HepG2 (cell line): ENCODE results near the gene CIAPIN1. TPM values are rescaled to one million over a fixed set of nuclear protein-coding genes. Genes with fewer than 3 reads are reported as not detected.
A peak's percentile ranks its signal among the peaks of the same experiment; 100 is the strongest.

Experiments used
- ATF3 ChIP-seq: sonication (generic); formaldehyde crosslinking; IDR thresholded peaks from 2 replicates; pipeline ENCODE4 v1.4.0; 2020; ENCODE audit warnings: missing genetic modification reagents
- ATM ChIP-seq: fragments of 450-650 bp; IDR thresholded peaks from 2 replicates; pipeline ENCODE4 v1.7.1; 2017; ENCODE audit warnings: mild to moderate bottlenecking, borderline replicate concordance
- BRD4 ChIP-seq: sonication (generic); formaldehyde crosslinking; IDR thresholded peaks from 2 replicates; pipeline ENCODE4 v1.4.0; 2020; ENCODE audit warnings: missing genetic modification reagents
- CCDC6 ChIP-seq: sonication (generic); formaldehyde crosslinking; IDR thresholded peaks from 2 replicates; pipeline ENCODE4 v1.8.1; 2022; ENCODE audit warnings: mild to moderate bottlenecking, missing genetic modification reagents, moderate library complexity
- CEBPB ChIP-seq: IDR thresholded peaks from 2 replicates; pipeline ENCODE4 v1.6.1; 2011; ENCODE audit warnings: low read depth, low read length, improper control_type of control experiment, borderline replicate concordance
- GLI4 ChIP-seq: sonication (generic); formaldehyde crosslinking; IDR thresholded peaks from 2 replicates; pipeline ENCODE4 v1.5.1; 2020; ENCODE audit warnings: missing genetic modification reagents, mild to moderate bottlenecking, moderate library complexity, borderline replicate concordance
- HMG20A ChIP-seq: IDR thresholded peaks from 2 replicates; pipeline ENCODE4 v1.6.1; 2016; ENCODE audit warnings: borderline replicate concordance
- HOXA3 ChIP-seq: sonication (generic); formaldehyde crosslinking; IDR thresholded peaks from 2 replicates; pipeline ENCODE4 v1.5.0; 2020; ENCODE audit warnings: missing genetic modification reagents
- JUN ChIP-seq: sonication (generic); formaldehyde crosslinking; IDR thresholded peaks from 2 replicates; pipeline ENCODE4 v1.4.0; 2020; ENCODE audit warnings: mild to moderate bottlenecking, missing genetic modification reagents
- NBN ChIP-seq: fragments of 450-650 bp; conservative IDR thresholded peaks from 2 replicates; pipeline ENCODE4 v1.6.1; 2017
- POLR2G ChIP-seq: fragments of 200-400 bp; formaldehyde crosslinking; IDR thresholded peaks from 2 replicates; pipeline ENCODE4 v1.6.1; 2018; ENCODE audit warnings: mild to moderate bottlenecking, low read depth, low read length, moderate library complexity
- RCOR2 ChIP-seq: IDR thresholded peaks from 2 replicates; pipeline ENCODE4 v1.6.1; 2016; ENCODE audit warnings: missing biosample characterization, missing genetic modification reagents
- UBTF ChIP-seq: sonication (generic); formaldehyde crosslinking; IDR thresholded peaks from 2 replicates; pipeline ENCODE4 v1.4.0; 2020; ENCODE audit warnings: mild to moderate bottlenecking, missing genetic modification reagents
- WIZ ChIP-seq: sonication (generic); formaldehyde crosslinking; IDR thresholded peaks from 2 replicates; pipeline ENCODE4 v1.5.1; 2020; ENCODE audit warnings: mild to moderate bottlenecking, missing genetic modification reagents
- XRCC5 ChIP-seq: fragments of 200-400 bp; formaldehyde crosslinking; optimal IDR thresholded peaks from 2 replicates; pipeline ENCODE3; 2017; ENCODE audit warnings: mild to moderate bottlenecking, low read length
- ZBTB1 ChIP-seq: sonication (generic); formaldehyde crosslinking; IDR thresholded peaks from 2 replicates; pipeline ENCODE4 v1.4.0; 2020; ENCODE audit warnings: missing genetic modification reagents, borderline replicate concordance
- ZNF234 ChIP-seq: sonication (generic); formaldehyde crosslinking; conservative IDR thresholded peaks from 2 replicates; pipeline ENCODE4 v1.5.1; 2020; ENCODE audit warnings: mild to moderate bottlenecking, missing genetic modification reagents
- ZNF318 ChIP-seq: sonication (generic); formaldehyde crosslinking; IDR thresholded peaks from 2 replicates; pipeline ENCODE4 v1.4.0; 2020; ENCODE audit warnings: mild to moderate bottlenecking, missing genetic modification reagents
- ZNF432 ChIP-seq: sonication (generic); formaldehyde crosslinking; IDR thresholded peaks from 2 replicates; pipeline ENCODE4 v1.5.0; 2020; ENCODE audit warnings: missing genetic modification reagents, mild to moderate bottlenecking, borderline replicate concordance
- ZNF546 ChIP-seq: sonication (generic); formaldehyde crosslinking; conservative IDR thresholded peaks from 2 replicates; pipeline ENCODE4 v1.8.1; 2023; ENCODE audit warnings: mild to moderate bottlenecking, missing genetic modification reagents
- polyA plus RNA-seq, 8 experiments: library from polyadenylated mRNA; depleted of rRNA in 3 of 8; stranded (reverse) in 7 of 8; unstranded in 1 of 8; fragments of >200 nt; fragmentation: Illumina TruSeq in 4 of 8; extraction: Trizol in 4 of 8; gene quantifications; 2 replicates each; pipeline versions ENCODE4 v1.2.1 to v1.2.3, GENCODE V29; 2011 to 2016; ENCODE audit warnings: low read depth in 4 of 8, missing spikeins in 1 of 8, mixed read lengths in 1 of 8; ENCODE audit not compliant: insufficient read depth in 1 of 8
- total RNA-seq, 5 experiments: library from RNA; depleted of rRNA; stranded (reverse); fragments of >200 nt; fragmentation: Illumina TruSeq; extraction: Trizol; gene quantifications; 2 replicates each; pipeline ENCODE4 v1.2.3, GENCODE V29; 2016; ENCODE audit warnings: low read depth in 1 of 5

The CIAPIN1 gene
- total and polyA plus RNA-seq, 2 of the 13 experiments (the other 11 are each of a cell fraction or from before 2014, with no cell fraction given) = 69.3 to 89.7 TPM

GRCh38 chr16:57447186-57447962 lies at the start of gene CIAPIN1, which contains the start of gene COQ9 (continued):
- peak; percentile 97 for TF ChIP-seq UBTF (CRISPR knock-in tag)
- TF ChIP-seq ZNF234 (CRISPR knock-in tag) = peak; percentile 88; the same call in 1 of the 2 replicates
- peak; percentile 97 for TF ChIP-seq BRD4 (CRISPR knock-in tag)
- TF ChIP-seq WIZ (CRISPR knock-in tag) = peak; percentile 74; the same call in 1 of the 2 replicates
- TF ChIP-seq ZNF318 (CRISPR knock-in tag) = 0 out of 2 replicates have a peak, but pooled peaks have one; percentile 64
- no peak for TF ChIP-seq NBN
- TF ChIP-seq XRCC5 = no peak
- peak; percentile 97 for TF ChIP-seq POLR2G
- TF ChIP-seq HMG20A (CRISPR knock-in tag) = peak; percentile 8; the same call in 1 of the 2 replicates
- TF ChIP-seq RCOR2 (CRISPR knock-in tag) = peak; percentile 14; the same call in 1 of the 2 replicates
- TF ChIP-seq ATM = no peak
- no peak for TF ChIP-seq CEBPB
- TF ChIP-seq GLI4 (CRISPR knock-in tag) = peak; percentile 99
- TF ChIP-seq HOXA3 = peak; percentile 97
- peak; percentile 96 for TF ChIP-seq ZNF546 (CRISPR knock-in tag)
- TF ChIP-seq ATF3 = peak; percentile 11; the same call in 1 of the 2 replicates
- peak; percentile 79; the same call in 1 of the 2 replicates for TF ChIP-seq JUN (CRISPR knock-in tag)
- TF ChIP-seq ZBTB1 (CRISPR knock-in tag) = no peak
- TF ChIP-seq CCDC6 (CRISPR knock-in tag) = peak; percentile 68; the same call in 1 of the 2 replicates
- TF ChIP-seq ZNF432 (CRISPR knock-in tag) = no peak
